Measurements from ENCODE around the gene DNAJB13.

DNA sequence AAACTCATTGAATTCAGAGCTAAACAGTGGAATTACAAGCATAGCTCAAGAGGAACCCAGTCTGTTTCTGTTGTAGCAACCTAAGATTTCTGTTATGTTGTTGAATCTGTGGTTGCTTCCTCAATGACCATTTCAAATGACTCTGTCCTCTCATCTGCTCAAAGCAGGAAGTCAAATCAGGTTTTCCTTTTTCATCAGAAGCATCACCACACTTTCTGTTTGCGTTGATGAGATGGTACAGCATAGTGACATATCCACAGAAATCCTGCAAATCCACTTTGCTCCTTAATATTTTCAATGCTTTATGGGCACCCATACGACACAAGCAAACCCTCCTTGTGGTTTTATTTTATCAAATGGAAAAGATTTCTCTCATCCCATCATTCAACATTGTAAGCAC is 44.4 kb downstream of the DNAJB13 start:
- TF ChIP-seq, protein P1, sequence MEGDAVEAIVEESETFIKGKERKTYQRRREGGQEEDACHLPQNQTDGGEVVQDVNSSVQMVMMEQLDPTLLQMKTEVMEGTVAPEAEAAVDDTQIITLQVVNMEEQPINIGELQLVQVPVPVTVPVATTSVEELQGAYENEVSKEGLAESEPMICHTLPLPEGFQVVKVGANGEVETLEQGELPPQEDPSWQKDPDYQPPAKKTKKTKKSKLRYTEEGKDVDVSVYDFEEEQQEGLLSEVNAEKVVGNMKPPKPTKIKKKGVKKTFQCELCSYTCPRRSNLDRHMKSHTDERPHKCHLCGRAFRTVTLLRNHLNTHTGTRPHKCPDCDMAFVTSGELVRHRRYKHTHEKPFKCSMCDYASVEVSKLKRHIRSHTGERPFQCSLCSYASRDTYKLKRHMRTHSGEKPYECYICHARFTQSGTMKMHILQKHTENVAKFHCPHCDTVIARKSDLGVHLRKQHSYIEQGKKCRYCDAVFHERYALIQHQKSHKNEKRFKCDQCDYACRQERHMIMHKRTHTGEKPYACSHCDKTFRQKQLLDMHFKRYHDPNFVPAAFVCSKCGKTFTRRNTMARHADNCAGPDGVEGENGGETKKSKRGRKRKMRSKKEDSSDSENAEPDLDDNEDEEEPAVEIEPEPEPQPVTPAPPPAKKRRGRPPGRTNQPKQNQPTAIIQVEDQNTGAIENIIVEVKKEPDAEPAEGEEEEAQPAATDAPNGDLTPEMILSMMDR (IDR thresholded peaks at IDR 0.05; ENCODE audit: low read depth, low read length, poor library complexity, severe bottlenecking): no peak
- no peak for TF ChIP-seq EZH2phosphoT487 (IDR thresholded peaks at IDR 0.05; ENCODE audit: borderline replicate concordance, low read length)

Data from DOHH2 (cell line).